Measurements from ENCODE around the gene SPAG4.

The SPAG4 gene

DNA sequence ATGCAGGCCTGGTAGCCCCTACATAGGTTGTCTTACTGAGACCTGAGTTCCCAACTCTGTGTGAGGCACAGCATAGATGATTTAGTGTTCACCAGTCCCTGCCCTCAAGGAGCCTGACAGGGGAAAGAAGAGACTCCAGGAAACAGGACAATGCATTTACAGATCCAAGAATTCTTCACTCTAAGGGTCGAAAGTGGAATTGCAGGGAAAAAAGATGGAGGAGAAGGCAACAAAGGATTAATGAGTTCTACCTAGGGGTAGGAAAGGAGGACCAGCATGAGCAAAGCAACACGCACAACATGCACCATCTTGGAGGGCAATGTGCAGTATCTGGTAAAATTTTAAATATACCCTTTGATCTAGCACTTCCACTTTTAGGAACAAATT, 5.9 kb downstream of the SPAG4 start:
- DNase-seq (ENCODE audit: extremely low read depth, low read depth), result no peak
- no peak for TF ChIP-seq CTCF (IDR thresholded peaks at IDR 0.05; ENCODE audit: low read depth, low read length, missing control alignments)
- no peak overlapping the region for H3K4me3 ChIP-seq (replicated peaks; ENCODE audit: low read depth, low read length)

GRCh38 chr20:35625584-35626385, 10.2 kb downstream of the SPAG4 start:
- TF ChIP-seq CTCF (IDR thresholded peaks at IDR 0.05; ENCODE audit: low read depth, low read length, missing control alignments), result no peak
- DNase-seq (ENCODE audit: extremely low read depth, low read depth), result no peak

GRCh38 chr20:35626386-35627001, 10.9 kb downstream of the SPAG4 start:
- no peak for TF ChIP-seq CTCF (IDR thresholded peaks at IDR 0.05; ENCODE audit: low read depth, low read length, missing control alignments)
- H3K4me3 ChIP-seq (replicated peaks; ENCODE audit: low read depth, low read length), result no peak overlapping the region
- no peak for DNase-seq (ENCODE audit: extremely low read depth, low read depth)

More at GRCh38 chr20:35625584-35626385, 10.2 kb downstream of the SPAG4 start:
- no peak overlapping the region for H3K4me3 ChIP-seq (replicated peaks; ENCODE audit: low read depth, low read length)

- DNase-seq (ENCODE audit: extremely low read depth, low read depth), result no peak
- no peak overlapping the region for H3K4me3 ChIP-seq (replicated peaks; ENCODE audit: low read depth, low read length)
- TF ChIP-seq CTCF (IDR thresholded peaks at IDR 0.05; ENCODE audit: low read depth, low read length, missing control alignments), result no peak
Measured at GRCh38 chr20:35627121-35627520, 11.5 kb downstream of the SPAG4 start.

- H3K4me3 ChIP-seq (replicated peaks; ENCODE audit: low read depth, low read length), result no peak overlapping the region
- TF ChIP-seq CTCF (IDR thresholded peaks at IDR 0.05; ENCODE audit: low read depth, low read length, missing control alignments), result no peak
- no peak for DNase-seq (ENCODE audit: extremely low read depth, low read depth)
Measured at GRCh38 chr20:35629427-35630145, 14.0 kb downstream of the SPAG4 start.

GRCh38 chr20:35630636-35631035, 15.0 kb downstream of the SPAG4 start:
- no peak for DNase-seq (ENCODE audit: extremely low read depth, low read depth)
- no peak overlapping the region for H3K4me3 ChIP-seq (replicated peaks; ENCODE audit: low read depth, low read length)
- no peak for TF ChIP-seq CTCF (IDR thresholded peaks at IDR 0.05; ENCODE audit: low read depth, low read length, missing control alignments)

Data from HFF-Myc (cell line).